Adipocyte (in vitro differentiated cells): ENCODE measurements around the gene BIN1.

ENCODE experiments used
- DNase-seq: peaks from one replicate; pipeline ENCODE4 v3.0.0-alpha.2; 2015; ENCODE audit warnings: low read depth
- H3K27me3 ChIP-seq: replicated peaks from 2 replicates; pipeline ENCODE4 v1.7.0; 2013; ENCODE audit warnings: mild to moderate bottlenecking, low read length, moderate library complexity; ENCODE audit not compliant: control insufficient read depth, insufficient read depth
- H3K36me3 ChIP-seq: 2 replicates; pipeline ENCODE4 v1.7.0; 2013; ENCODE audit warnings: low read length, mild to moderate bottlenecking, moderate library complexity; ENCODE audit not compliant: control insufficient read depth, insufficient read depth, severe bottlenecking
- H3K4me1 ChIP-seq: 2 replicates; pipeline ENCODE4 v1.7.0; 2013; ENCODE audit warnings: mild to moderate bottlenecking, low read length, moderate library complexity; ENCODE audit not compliant: control insufficient read depth, insufficient read depth
- H3K4me3 ChIP-seq: 2 replicates; pipeline ENCODE4 v1.7.0; 2013; ENCODE audit warnings: mild to moderate bottlenecking, low read length, moderate library complexity
- H3K9ac ChIP-seq: 2 replicates; pipeline ENCODE4 v1.7.0; 2013; ENCODE audit warnings: mild to moderate bottlenecking, low read length, moderate library complexity
- H3K9me3 ChIP-seq: 2 replicates; pipeline ENCODE4 v1.7.0; 2013; ENCODE audit warnings: mild to moderate bottlenecking, low read length, moderate library complexity; ENCODE audit not compliant: control insufficient read depth

BIN1 gene

DNA sequence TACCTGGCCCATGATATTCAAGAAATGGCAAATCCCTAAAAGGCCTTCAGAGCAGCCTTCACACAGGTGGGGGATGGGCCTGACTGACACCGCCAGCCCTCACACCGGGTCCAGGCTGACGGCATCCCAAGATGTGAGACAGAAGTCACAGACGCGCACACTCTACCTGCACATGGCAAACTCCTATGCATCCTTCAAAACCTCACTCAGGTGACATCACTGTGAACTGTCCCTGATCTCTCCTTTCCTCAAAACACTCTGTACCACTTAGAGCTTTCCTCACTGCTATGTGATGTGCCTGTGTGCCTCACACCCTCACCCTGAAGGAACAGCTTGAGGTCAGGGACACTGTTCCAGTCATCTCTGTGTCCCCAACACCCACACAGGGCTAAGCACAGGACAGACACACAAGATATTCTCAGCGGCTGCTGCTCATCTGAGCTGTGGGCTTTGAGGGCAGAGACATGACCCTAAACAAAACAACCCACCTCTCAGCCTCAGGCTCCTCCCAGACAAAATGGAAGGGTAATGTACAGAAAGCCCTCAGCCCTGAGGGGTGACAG lies 27.5 kb downstream of the BIN1 start:
- H3K27me3 ChIP-seq: no peaks in the 10 kb centered on the region
- DNase-seq: no peak
- H3K9ac ChIP-seq: no peak overlapping the region
- H3K4me3 ChIP-seq: no peak overlapping the region
- H3K36me3 ChIP-seq: no peaks in the 10 kb centered on the region
- H3K4me1 ChIP-seq: peaks cover 71% of the 10 kb centered on the region
- no peaks in the 10 kb centered on the region for H3K9me3 ChIP-seq

DNA sequence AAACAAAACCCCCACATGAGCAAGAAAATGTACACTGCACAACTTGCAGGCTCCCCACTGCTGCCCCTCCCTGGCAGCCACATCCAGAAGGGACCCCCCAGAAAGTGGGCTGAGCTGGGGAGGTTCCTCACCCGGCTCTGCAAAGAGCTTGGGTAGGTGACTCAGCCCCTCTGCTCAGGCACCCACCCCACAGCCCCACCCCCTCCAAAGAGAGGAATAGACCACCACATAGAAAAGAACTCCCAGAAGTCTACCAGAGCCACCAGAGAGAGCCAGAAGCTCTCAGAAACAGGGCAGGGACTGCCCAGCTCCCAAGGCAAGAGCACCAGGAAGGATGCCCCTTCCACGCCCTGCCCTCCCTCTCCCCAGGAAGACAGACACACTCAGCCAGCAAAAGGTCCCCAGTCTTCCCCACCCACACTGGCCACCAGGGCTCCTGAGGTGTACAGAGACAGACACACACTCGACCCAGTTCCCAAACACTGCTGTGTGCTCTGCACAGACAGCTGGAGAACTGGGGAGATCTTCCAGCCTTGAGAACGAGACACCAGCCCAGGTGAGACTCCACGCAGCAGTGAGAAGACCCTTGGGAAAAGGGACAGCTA lies 28.2 kb downstream of the BIN1 start:
- H3K9me3 ChIP-seq: no peaks in the 10 kb centered on the region
- no peak for DNase-seq
- no peak overlapping the region for H3K9ac ChIP-seq
- H3K27me3 ChIP-seq: no peaks in the 10 kb centered on the region
- H3K4me3 ChIP-seq: no peak overlapping the region
- no peaks in the 10 kb centered on the region for H3K36me3 ChIP-seq
- peaks cover 70% of the 10 kb centered on the region for H3K4me1 ChIP-seq

DNA sequence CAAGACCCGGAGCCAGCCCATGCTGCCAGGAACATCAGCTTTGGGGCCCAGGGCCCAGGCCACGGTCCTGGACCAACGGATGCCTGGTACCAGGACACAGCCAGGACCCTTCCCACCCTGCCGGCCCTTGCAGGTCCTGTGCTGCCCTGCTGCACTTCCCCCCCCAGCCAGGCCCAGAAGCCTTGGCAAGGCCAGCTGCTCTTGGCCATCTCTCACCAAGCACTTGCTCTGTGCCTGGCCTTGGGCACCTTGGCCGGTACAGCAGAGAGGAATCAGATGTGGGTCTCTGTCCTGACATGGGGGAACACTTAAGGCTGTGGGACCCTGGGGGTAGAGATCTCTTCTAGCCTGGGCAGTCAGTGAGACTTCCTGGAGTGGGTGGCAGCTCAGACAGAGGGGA lies 28.9 kb downstream of the BIN1 start:
- Histone ChIP-seq H3K9me3 (no peaks in the 10 kb centered on the region), H3K9ac (no peak overlapping the region), H3K4me3 (no peak overlapping the region), H3K4me1 (peaks cover 70% of the 10 kb centered on the region), H3K36me3 (no peaks in the 10 kb centered on the region), H3K27me3 (no peaks in the 10 kb centered on the region)
- DNase-seq: no peak

GRCh38 chr2:127076924-127077323 lies 30.0 kb downstream of the BIN1 start:
- Histone ChIP-seq H3K27me3 (no peaks in the 10 kb centered on the region), H3K4me1 (peaks cover 64% of the 10 kb centered on the region), H3K36me3 (peaks cover 6% of the 10 kb centered on the region), H3K9ac (peak overlapping the region; percentile 21), H3K4me3 (no peak overlapping the region), H3K9me3 (no peaks in the 10 kb centered on the region)
- no peak for DNase-seq

DNA sequence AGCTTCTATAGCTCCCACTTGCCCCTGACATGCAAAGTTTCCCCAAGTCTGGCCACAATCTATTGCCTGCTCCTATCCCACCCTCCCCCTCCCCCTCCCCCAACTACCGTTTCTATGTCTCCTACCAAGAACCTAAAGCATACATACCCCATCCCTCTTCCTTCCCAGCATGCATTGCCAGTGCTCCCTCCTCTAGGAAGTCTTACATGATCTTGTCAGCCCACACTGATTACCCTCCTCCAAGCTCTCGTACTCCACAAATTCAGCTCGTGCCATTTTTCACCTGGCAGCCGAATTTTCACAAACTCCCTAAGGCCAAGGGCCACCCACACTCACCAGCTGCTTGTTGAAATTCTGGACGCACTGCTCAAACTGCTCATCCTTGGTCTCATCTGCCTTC lies 30.7 kb downstream of the BIN1 start:
- Histone ChIP-seq H3K9me3 (no peaks in the 10 kb centered on the region), H3K36me3 (peaks cover 6% of the 10 kb centered on the region), H3K4me3 (no peak overlapping the region), H3K4me1 (peaks cover 58% of the 10 kb centered on the region), H3K9ac (no peak overlapping the region), H3K27me3 (no peaks in the 10 kb centered on the region)
- no peak for DNase-seq

DNA sequence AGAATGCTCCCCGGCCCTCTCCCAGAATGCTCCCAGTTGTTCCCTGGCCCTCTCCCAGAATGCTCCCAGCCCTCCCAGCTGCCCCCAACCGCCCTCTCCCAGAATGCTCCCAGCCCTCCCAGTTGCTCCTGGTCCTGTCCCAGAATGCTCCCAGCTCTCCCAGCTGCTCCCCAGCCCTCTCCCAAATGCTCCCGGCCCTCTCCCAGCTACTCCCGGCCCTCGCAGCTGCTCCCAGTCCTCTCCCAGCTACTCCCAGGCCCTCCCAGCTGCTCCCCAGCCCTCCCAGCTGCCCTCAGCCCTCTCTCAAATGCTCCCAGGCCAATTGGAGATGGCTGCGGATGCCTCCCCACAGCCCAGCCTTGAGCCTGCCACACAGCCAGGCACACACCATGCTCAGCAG lies 31.1 kb downstream of the BIN1 start:
- peaks cover 53% of the 10 kb centered on the region for H3K4me1 ChIP-seq
- H3K27me3 ChIP-seq: no peaks in the 10 kb centered on the region
- no peak overlapping the region for H3K4me3 ChIP-seq
- no peak for DNase-seq
- H3K9ac ChIP-seq: no peak overlapping the region
- H3K9me3 ChIP-seq: no peaks in the 10 kb centered on the region
- H3K36me3 ChIP-seq: peaks cover 6% of the 10 kb centered on the region

DNA sequence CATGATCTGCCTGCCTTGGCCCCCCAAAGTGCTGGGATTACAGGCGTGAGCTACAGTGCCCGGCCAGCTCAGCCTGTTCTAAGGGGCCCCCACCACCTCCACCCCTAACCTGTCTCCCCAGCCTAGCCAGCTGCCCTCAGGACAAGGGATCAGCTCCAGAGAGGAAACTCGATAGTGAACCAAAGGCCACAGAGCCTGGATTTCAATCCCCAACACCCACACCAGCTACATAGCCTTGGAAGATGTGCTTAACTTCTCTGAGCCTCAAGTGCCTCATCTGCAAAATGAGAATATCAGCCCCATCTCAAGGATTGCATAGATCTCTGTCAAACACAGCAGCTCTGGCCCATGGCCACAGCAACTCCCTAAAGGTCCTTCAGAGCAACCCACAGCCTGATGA lies 32.0 kb downstream of the BIN1 start:
- H3K9ac ChIP-seq: peak overlapping the region; percentile 8
- no peak for DNase-seq
- no peaks in the 10 kb centered on the region for H3K27me3 ChIP-seq
- no peak overlapping the region for H3K4me3 ChIP-seq
- H3K4me1 ChIP-seq: peaks cover 46% of the 10 kb centered on the region
- H3K9me3 ChIP-seq: no peaks in the 10 kb centered on the region
- peaks cover 11% of the 10 kb centered on the region for H3K36me3 ChIP-seq

GRCh38 chr2:127074358-127074757 lies 32.6 kb downstream of the BIN1 start:
- DNase-seq: no peak
- Histone ChIP-seq H3K9me3 (no peaks in the 10 kb centered on the region), H3K27me3 (no peaks in the 10 kb centered on the region), H3K36me3 (peaks cover 17% of the 10 kb centered on the region), H3K4me1 (peaks cover 46% of the 10 kb centered on the region), H3K9ac (no peak overlapping the region), H3K4me3 (no peak overlapping the region)

DNA sequence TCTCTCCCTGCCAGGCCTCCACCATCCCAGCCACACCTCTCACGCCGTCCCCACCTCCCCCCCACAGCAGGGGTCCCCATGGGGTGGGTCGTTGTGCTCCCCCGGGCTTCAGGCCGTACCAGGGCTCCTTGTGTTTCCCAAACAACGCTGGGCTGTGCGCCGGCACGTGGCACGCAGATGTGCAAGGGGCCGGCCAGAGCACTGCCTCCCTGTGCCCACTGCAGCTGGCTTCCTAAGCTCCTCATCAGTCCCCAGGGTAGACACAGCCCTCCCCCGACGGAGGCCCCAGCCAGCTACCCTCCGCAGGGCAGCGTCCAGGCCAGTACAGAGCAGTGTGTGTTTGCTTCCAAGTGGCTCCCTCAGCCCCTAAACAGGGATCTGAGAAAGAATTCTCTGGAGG lies 34.0 kb downstream of the BIN1 start:
- Histone ChIP-seq H3K4me3 (no peak overlapping the region), H3K4me1 (peaks cover 40% of the 10 kb centered on the region), H3K27me3 (no peaks in the 10 kb centered on the region), H3K36me3 (peaks cover 22% of the 10 kb centered on the region), H3K9me3 (no peaks in the 10 kb centered on the region), H3K9ac (no peak overlapping the region)
- no peak for DNase-seq

DNA sequence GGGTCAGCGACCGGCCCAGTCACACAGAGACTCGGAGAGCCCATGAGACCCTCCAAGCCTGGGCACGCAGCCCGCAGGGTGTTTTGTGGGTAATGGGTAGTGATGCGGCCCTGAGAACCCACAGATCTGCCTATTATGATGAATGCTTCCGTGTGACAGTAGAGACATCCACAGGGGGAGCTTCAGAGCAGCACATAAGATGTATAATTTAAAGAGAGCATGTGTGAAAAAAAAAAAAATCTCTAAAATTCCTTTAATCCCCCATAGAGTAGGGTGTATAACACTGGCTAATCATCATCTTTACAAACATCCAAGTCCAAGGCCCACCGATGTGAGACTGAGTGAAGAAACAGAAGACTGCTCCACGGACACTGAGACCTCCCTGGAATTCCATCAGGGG lies 34.6 kb downstream of the BIN1 start:
- Histone ChIP-seq H3K36me3 (peaks cover 22% of the 10 kb centered on the region), H3K9me3 (no peaks in the 10 kb centered on the region), H3K4me3 (no peak overlapping the region), H3K27me3 (no peaks in the 10 kb centered on the region), H3K4me1 (peaks cover 41% of the 10 kb centered on the region), H3K9ac (no peak overlapping the region)
- no peak for DNase-seq

- H3K27me3 ChIP-seq: no peaks in the 10 kb centered on the region
- H3K4me1 ChIP-seq: peaks cover 39% of the 10 kb centered on the region
- no peak overlapping the region for H3K9ac ChIP-seq
- no peaks in the 10 kb centered on the region for H3K9me3 ChIP-seq
- H3K4me3 ChIP-seq: no peak overlapping the region
- no peak for DNase-seq
- H3K36me3 ChIP-seq: peaks cover 22% of the 10 kb centered on the region
Measured at GRCh38 chr2:127071901-127072328, 35.0 kb downstream of the BIN1 start.

DNA sequence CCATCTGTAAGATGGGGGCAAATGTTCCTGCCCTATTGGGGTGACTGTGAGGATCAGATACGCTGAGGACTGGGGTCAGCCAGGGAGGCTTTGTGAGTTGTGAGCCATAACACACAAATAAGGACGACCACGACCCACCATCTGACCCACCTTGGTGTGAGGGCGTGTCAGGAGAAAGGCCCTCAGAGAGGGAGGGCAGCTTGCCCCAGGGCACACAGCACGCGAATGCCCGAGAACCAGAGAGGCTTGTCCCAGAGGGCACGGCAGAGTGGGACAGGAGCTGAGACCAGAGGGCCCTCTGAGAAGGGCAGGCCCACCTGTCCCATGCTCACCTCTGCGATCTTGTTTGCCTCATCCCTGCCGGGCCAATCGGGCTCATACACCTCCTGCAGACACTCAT lies 36.7 kb downstream of the BIN1 start:
- no peak for DNase-seq
- peaks cover 22% of the 10 kb centered on the region for H3K36me3 ChIP-seq
- peaks cover 51% of the 10 kb centered on the region for H3K4me1 ChIP-seq
- no peaks in the 10 kb centered on the region for H3K27me3 ChIP-seq
- H3K9ac ChIP-seq: no peak overlapping the region
- H3K4me3 ChIP-seq: no peak overlapping the region
- H3K9me3 ChIP-seq: no peaks in the 10 kb centered on the region
